Uterus (tissue), 2 donors: Measurements from ENCODE around the gene RELA.

Source experiments
- POLR2A ChIP-seq, 2 donors: fragments of 450-650 bp; IDR thresholded peaks; one replicate each; pipeline ENCODE4 v1.6.1; 2016; ENCODE audit warnings: antibody characterized with exemption in 2 of 2, mild to moderate bottlenecking in 1 of 2, moderate library complexity in 1 of 2
- TF ChIP-seq, protein P1 (sequence below), 4 experiments: fragments of 200-600 bp in 2 of 4; fragments of 450-650 bp in 2 of 4; sonication (generic) in 2 of 4; IDR thresholded peaks; one replicate each; pipeline ENCODE4 v1.5.1; 2016 to 2019; ENCODE audit warnings: antibody characterized with exemption in 4 of 4, mild to moderate bottlenecking in 2 of 4, moderate library complexity in 1 of 4

DNA sequence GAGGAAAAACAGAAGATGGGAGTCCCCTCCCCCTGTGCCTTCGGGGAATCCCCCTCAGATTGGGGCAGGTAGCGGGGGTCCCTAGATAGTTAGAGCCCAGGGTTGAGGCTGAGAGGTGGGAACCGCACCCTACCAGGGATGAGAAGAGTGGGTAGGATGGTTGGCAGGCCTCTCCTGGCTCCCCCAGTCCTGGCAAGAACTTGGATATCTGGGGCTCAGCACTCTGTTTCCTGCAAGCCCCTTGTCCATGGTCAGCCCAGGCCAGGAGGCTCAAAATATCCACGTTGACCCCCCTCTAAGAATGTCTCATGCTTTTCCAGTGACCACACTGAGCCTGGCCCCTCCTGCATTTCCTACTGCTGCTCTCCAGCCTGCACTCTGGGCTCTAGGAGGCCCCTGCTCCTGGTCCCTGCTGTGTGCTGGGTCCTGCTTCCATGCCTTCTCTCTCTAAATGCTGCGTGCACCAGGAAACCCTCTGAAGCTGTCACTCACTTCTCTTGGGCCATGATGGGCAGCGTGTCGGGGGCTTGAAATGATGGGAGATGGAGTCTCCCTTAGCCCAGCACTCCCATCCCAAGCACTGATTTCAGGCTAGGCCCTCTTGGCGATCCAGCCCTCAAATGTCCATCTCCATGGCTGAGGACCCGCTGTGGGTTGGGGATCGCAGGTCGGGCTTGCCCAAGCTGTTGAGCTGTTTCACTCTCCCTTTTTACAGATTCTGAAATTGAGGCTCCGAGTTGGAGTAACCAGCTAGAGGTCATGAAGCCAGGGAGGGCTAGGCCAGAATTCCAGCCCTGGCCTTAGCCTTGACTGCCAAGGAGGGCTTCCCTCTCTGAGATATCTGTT lies 50.7 kb downstream of the RELA start:
- no peak for TF ChIP-seq POLR2A (IDR thresholded peaks at IDR 0.05)
- TF ChIP-seq, protein P1, sequence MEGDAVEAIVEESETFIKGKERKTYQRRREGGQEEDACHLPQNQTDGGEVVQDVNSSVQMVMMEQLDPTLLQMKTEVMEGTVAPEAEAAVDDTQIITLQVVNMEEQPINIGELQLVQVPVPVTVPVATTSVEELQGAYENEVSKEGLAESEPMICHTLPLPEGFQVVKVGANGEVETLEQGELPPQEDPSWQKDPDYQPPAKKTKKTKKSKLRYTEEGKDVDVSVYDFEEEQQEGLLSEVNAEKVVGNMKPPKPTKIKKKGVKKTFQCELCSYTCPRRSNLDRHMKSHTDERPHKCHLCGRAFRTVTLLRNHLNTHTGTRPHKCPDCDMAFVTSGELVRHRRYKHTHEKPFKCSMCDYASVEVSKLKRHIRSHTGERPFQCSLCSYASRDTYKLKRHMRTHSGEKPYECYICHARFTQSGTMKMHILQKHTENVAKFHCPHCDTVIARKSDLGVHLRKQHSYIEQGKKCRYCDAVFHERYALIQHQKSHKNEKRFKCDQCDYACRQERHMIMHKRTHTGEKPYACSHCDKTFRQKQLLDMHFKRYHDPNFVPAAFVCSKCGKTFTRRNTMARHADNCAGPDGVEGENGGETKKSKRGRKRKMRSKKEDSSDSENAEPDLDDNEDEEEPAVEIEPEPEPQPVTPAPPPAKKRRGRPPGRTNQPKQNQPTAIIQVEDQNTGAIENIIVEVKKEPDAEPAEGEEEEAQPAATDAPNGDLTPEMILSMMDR (IDR thresholded peaks at IDR 0.05), result no peak
